HPDE6-E6E7 (cell line): ENCODE measurements around the gene ABHD10.

Experiments used
- DNase-seq: peaks from one replicate; pipeline ENCODE4 v3.0.0; 2011; ENCODE audit warnings: missing footprints; ENCODE audit errors: extremely low spot score

Gene ABHD10

GRCh38 chr3:112000966-112001365 lies 22.1 kb downstream of the ABHD10 start:
- DNase-seq, result no peak

- DNase-seq, result no peak
Measured at GRCh38 chr3:112001526-112001925, 22.7 kb downstream of the ABHD10 start.

- DNase-seq, result peak; percentile 55
Measured at GRCh38 chr3:112002096-112002971, 23.5 kb downstream of the ABHD10 start.

GRCh38 chr3:112003321-112004080 lies 24.7 kb downstream of the ABHD10 start:
- DNase-seq, result no peak

GRCh38 chr3:112004187-112004586 lies 25.4 kb downstream of the ABHD10 start:
- no peak for DNase-seq

GRCh38 chr3:112004669-112005068 lies 25.8 kb downstream of the ABHD10 start:
- DNase-seq, result no peak

- no peak for DNase-seq
Measured at GRCh38 chr3:112005091-112005672, 26.4 kb downstream of the ABHD10 start.

GRCh38 chr3:112007633-112008032 lies 28.8 kb downstream of the ABHD10 start:
- DNase-seq, result no peak

GRCh38 chr3:112009670-112010069 lies 30.8 kb downstream of the ABHD10 start:
- no peak for DNase-seq

GRCh38 chr3:112010636-112011035 lies 31.8 kb downstream of the ABHD10 start:
- DNase-seq, result no peak

GRCh38 chr3:112011376-112011940 lies 32.6 kb downstream of the ABHD10 start:
- no peak for DNase-seq

- no peak for DNase-seq
Measured at GRCh38 chr3:112012205-112012992, 33.6 kb downstream of the ABHD10 start.

GRCh38 chr3:112013058-112013783 lies 34.4 kb downstream of the ABHD10 start:
- DNase-seq, result peak; percentile 56

GRCh38 chr3:112013784-112014143 lies 34.9 kb downstream of the ABHD10 start:
- DNase-seq, result no peak

- no peak for DNase-seq
Measured at GRCh38 chr3:112017091-112017490, 38.3 kb downstream of the ABHD10 start.

GRCh38 chr3:112018712-112019111 lies 39.9 kb downstream of the ABHD10 start:
- no peak for DNase-seq

GRCh38 chr3:112019716-112020115 lies 40.9 kb downstream of the ABHD10 start:
- no peak for DNase-seq

- no peak for DNase-seq
Measured at GRCh38 chr3:112020674-112021085, 41.9 kb downstream of the ABHD10 start.

GRCh38 chr3:112027142-112027541 lies 48.3 kb downstream of the ABHD10 start:
- DNase-seq, result no peak

GRCh38 chr3:112027826-112028225 lies 49.0 kb downstream of the ABHD10 start:
- DNase-seq, result no peak

GRCh38 chr3:112030901-112031300 lies 52.1 kb downstream of the ABHD10 start:
- no peak for DNase-seq
